Measurements from ENCODE around the gene FMNL3. TPM values are rescaled to one million over a fixed set of nuclear protein-coding genes. Genes with fewer than 3 reads are reported as not detected.

The FMNL3 gene
- total and polyA plus RNA-seq, 4 experiments from 2014 or later = 3.9 to 28.1 (median 17.0) TPM

- H3K27ac ChIP-seq (ENCODE audit: low read depth, low read length) = peak overlapping the region; percentile 42
- intact Hi-C loops (cut with micrococcal nuclease) = loop anchor here (1.0 to 2.0 kb wide), 5 partner anchors 18 to 194 kb away; partner anchors contain the start of genes FMNL3 and TMBIM6
- peaks cover 32% of the 10 kb centered on the region for H3K36me3 ChIP-seq (ENCODE audit: insufficient read depth, low read length)
- H3K4me3 ChIP-seq (ENCODE audit: low read length in 2 of 2) = no peak overlapping the region
- H3K4me1 Mint-ChIP-seq = peaks cover 13 to 35% (median 22%) of the 10 kb centered on the region in 4 donors
- H3K36me3 Mint-ChIP-seq = peaks cover 15 to 51% of the 10 kb centered on the region in 2 donors
- DNase-seq = peak; percentile 79 to 85 (median 80)
- H3K4me3 Mint-ChIP-seq = peak overlapping the region in 3 of 8 donors; percentile 36 to 43 (median 37)
- ChIA-PET CTCF (ENCODE audit: partially characterized antibody) (interaction anchor here (0.6 to 20.0 kb wide), 21 partner anchors 8 to 535 kb away, joined by 3 to 543 read pairs (median 5); partner anchors contain the start of genes BCDIN3D, FMNL3, PRPF40B and TMBIM6), POLR2A (ENCODE audit: partially characterized antibody) (interaction anchor here (0.6 to 7.8 kb wide), 8 partner anchors 9 to 492 kb away, joined by 3 to 98 read pairs (median 8); partner anchors contain the start of genes FMNL3, PRPF40B and TMBIM6)
- H3K9me3 Mint-ChIP-seq = no peaks in the 10 kb centered on the region
- H3K27ac Mint-ChIP-seq = peak overlapping the region; percentile 76 to 96 (median 93)
- H3K27me3 Mint-ChIP-seq = no peaks in the 10 kb centered on the region
- no peaks in the 10 kb centered on the region for H3K27me3 ChIP-seq (ENCODE audit: insufficient read depth, low read length)
- no peaks in the 10 kb centered on the region for H3K9me3 ChIP-seq (ENCODE audit: control insufficient read depth in 1 of 2, low read length in 2 of 2)
- H3K4me1 ChIP-seq (ENCODE audit: insufficient read depth, low read length) = peaks cover 18% of the 10 kb centered on the region
These were observed 62.6 kb downstream of the FMNL3 start for GRCh38 chr12:49644620-49644994.

- no peak overlapping the region for H3K27ac ChIP-seq (ENCODE audit: low read depth, low read length)
- peaks cover 18% of the 10 kb centered on the region for H3K4me1 ChIP-seq (ENCODE audit: insufficient read depth, low read length)
- no peaks in the 10 kb centered on the region for H3K9me3 ChIP-seq (ENCODE audit: control insufficient read depth in 1 of 2, low read length in 2 of 2)
- peaks cover 13 to 35% (median 21%) of the 10 kb centered on the region in 4 donors for H3K4me1 Mint-ChIP-seq
- no peaks in the 10 kb centered on the region for H3K27me3 ChIP-seq (ENCODE audit: insufficient read depth, low read length)
- CTCF ChIA-PET (ENCODE audit: partially characterized antibody) = interaction anchor here (0.7 to 20.0 kb wide), 15 partner anchors 8 to 199 kb away, joined by 3 to 543 read pairs (median 5); partner anchors contain the start of genes BCDIN3D, FMNL3 and TMBIM6
- peaks cover 27% of the 10 kb centered on the region for H3K36me3 ChIP-seq (ENCODE audit: insufficient read depth, low read length)
- DNase-seq = no peak
- no peak overlapping the region for H3K4me3 ChIP-seq (ENCODE audit: low read length in 2 of 2)
- no peaks in the 10 kb centered on the region for H3K27me3 Mint-ChIP-seq
- H3K36me3 Mint-ChIP-seq = peaks cover 15 to 49% of the 10 kb centered on the region in 2 donors
- peak overlapping the region; percentile 76 to 96 (median 93) for H3K27ac Mint-ChIP-seq
- H3K9me3 Mint-ChIP-seq = no peaks in the 10 kb centered on the region
- POLR2A ChIA-PET (ENCODE audit: partially characterized antibody) = interaction anchor here (1.7 to 7.8 kb wide), 5 partner anchors 18 to 97 kb away, joined by 7 to 98 read pairs (median 9); partner anchors contain the start of genes FMNL3, PRPF40B and TMBIM6
- no peak overlapping the region for H3K4me3 Mint-ChIP-seq
- intact Hi-C loops (cut with micrococcal nuclease) = loop anchor here (1.0 to 2.0 kb wide), 5 partner anchors 19 to 195 kb away; partner anchors contain the start of genes FMNL3 and TMBIM6
These were observed 63.1 kb downstream of the FMNL3 start for GRCh38 chr12:49643961-49644619.

- no peak overlapping the region for H3K4me3 ChIP-seq (ENCODE audit: low read length in 2 of 2)
- peaks cover 9 to 41% of the 10 kb centered on the region in 2 donors for H3K36me3 Mint-ChIP-seq
- no peak overlapping the region for H3K4me3 Mint-ChIP-seq
- ChIA-PET POLR2A (ENCODE audit: partially characterized antibody) (interaction anchor here (3.0 to 7.8 kb wide), 3 partner anchors 19 to 98 kb away, joined by 9 to 98 read pairs (median 32); partner anchors contain the start of genes FMNL3 and TMBIM6), CTCF (ENCODE audit: partially characterized antibody) (interaction anchor here (0.8 to 20.0 kb wide), 9 partner anchors 9 to 196 kb away, joined by 3 to 543 read pairs (median 16); partner anchors contain the start of gene FMNL3)
- no peaks in the 10 kb centered on the region for H3K9me3 Mint-ChIP-seq
- H3K27ac ChIP-seq (ENCODE audit: low read depth, low read length) = no peak overlapping the region
- no peaks in the 10 kb centered on the region for H3K27me3 Mint-ChIP-seq
- H3K36me3 ChIP-seq (ENCODE audit: insufficient read depth, low read length) = peaks cover 19% of the 10 kb centered on the region
- no peak for DNase-seq
- intact Hi-C loops (cut with micrococcal nuclease) = no loop called here
- H3K9me3 ChIP-seq (ENCODE audit: control insufficient read depth in 1 of 2, low read length in 2 of 2) = no peaks in the 10 kb centered on the region
- H3K4me1 ChIP-seq (ENCODE audit: insufficient read depth, low read length) = peaks cover 12% of the 10 kb centered on the region
- no peaks in the 10 kb centered on the region for H3K27me3 ChIP-seq (ENCODE audit: insufficient read depth, low read length)
- peaks cover 9 to 28% (median 16%) of the 10 kb centered on the region in 4 donors for H3K4me1 Mint-ChIP-seq
- peak overlapping the region in 2 of 7 donors; percentile 42 to 80 for H3K27ac Mint-ChIP-seq
These were observed 64.1 kb downstream of the FMNL3 start for GRCh38 chr12:49643135-49643534.

- H3K9me3 Mint-ChIP-seq = no peaks in the 10 kb centered on the region
- no peak overlapping the region for H3K4me3 Mint-ChIP-seq
- POLR2A ChIA-PET (ENCODE audit: partially characterized antibody) = interaction anchor here (1.2 to 7.8 kb wide), 3 partner anchors 61 to 99 kb away, joined by 3 to 98 read pairs (median 9); partner anchors contain the start of genes FMNL3 and TMBIM6
- no peak for DNase-seq
- no peaks in the 10 kb centered on the region for H3K27me3 Mint-ChIP-seq
- Histone ChIP-seq H3K27ac (ENCODE audit: low read depth, low read length) (no peak overlapping the region), H3K36me3 (ENCODE audit: insufficient read depth, low read length) (peaks cover 17% of the 10 kb centered on the region), H3K4me3 (ENCODE audit: low read length in 2 of 2) (no peak overlapping the region), H3K9me3 (ENCODE audit: control insufficient read depth in 1 of 2, low read length in 2 of 2) (no peaks in the 10 kb centered on the region), H3K4me1 (ENCODE audit: insufficient read depth, low read length) (peaks cover 11% of the 10 kb centered on the region), H3K27me3 (ENCODE audit: insufficient read depth, low read length) (no peaks in the 10 kb centered on the region)
- intact Hi-C loops (cut with micrococcal nuclease) = no loop called here
- H3K4me1 Mint-ChIP-seq = peaks cover 10 to 20% (median 16%) of the 10 kb centered on the region in 4 donors
- CTCF ChIA-PET (ENCODE audit: partially characterized antibody) = interaction anchor here (1.0 to 20.0 kb wide), 6 partner anchors 8 to 197 kb away, joined by 3 to 543 read pairs (median 4); partner anchors contain the start of gene FMNL3
- peaks cover 8 to 38% of the 10 kb centered on the region in 2 donors for H3K36me3 Mint-ChIP-seq
- peak overlapping the region in 1 of 7 donors; percentile 62 for H3K27ac Mint-ChIP-seq
These were observed 64.8 kb downstream of the FMNL3 start for GRCh38 chr12:49642370-49642802.

GRCh38 chr12:49641748-49642369 lies 65.3 kb downstream of the FMNL3 start:
- Mint-ChIP-seq H3K36me3 (peaks cover 8 to 34% of the 10 kb centered on the region in 2 donors), H3K27ac (no peak overlapping the region), H3K4me1 (peaks cover 15 to 26% (median 20%) of the 10 kb centered on the region in 4 donors), H3K27me3 (no peaks in the 10 kb centered on the region), H3K9me3 (no peaks in the 10 kb centered on the region), H3K4me3 (no peak overlapping the region)
- ChIA-PET POLR2A (ENCODE audit: partially characterized antibody) (interaction anchor here (0.7 to 1.2 kb wide), 3 partner anchors 34 to 65 kb away, joined by 3 read pairs; partner anchors contain the start of gene FMNL3), CTCF (ENCODE audit: partially characterized antibody) (interaction anchor here (1.0 to 20.0 kb wide), 6 partner anchors 8 to 135 kb away, joined by 3 to 543 read pairs (median 5); partner anchors contain the start of genes FMNL3 and TMBIM6)
- H3K4me3 ChIP-seq (ENCODE audit: low read length in 2 of 2) = no peak overlapping the region
- H3K4me1 ChIP-seq (ENCODE audit: insufficient read depth, low read length) = peaks cover 13% of the 10 kb centered on the region
- H3K27me3 ChIP-seq (ENCODE audit: insufficient read depth, low read length) = no peaks in the 10 kb centered on the region
- no peak for DNase-seq
- H3K36me3 ChIP-seq (ENCODE audit: insufficient read depth, low read length) = peaks cover 12% of the 10 kb centered on the region
- no peak overlapping the region for H3K27ac ChIP-seq (ENCODE audit: low read depth, low read length)
- no peaks in the 10 kb centered on the region for H3K9me3 ChIP-seq (ENCODE audit: control insufficient read depth in 1 of 2, low read length in 2 of 2)
- intact Hi-C loops (cut with micrococcal nuclease) = no loop called here

GRCh38 chr12:49636979-49637755 lies 70.0 kb downstream of the FMNL3 start:
- Histone ChIP-seq H3K36me3 (ENCODE audit: insufficient read depth, low read length) (no peaks in the 10 kb centered on the region), H3K9me3 (ENCODE audit: control insufficient read depth in 1 of 2, low read length in 2 of 2) (no peaks in the 10 kb centered on the region), H3K4me1 (ENCODE audit: insufficient read depth, low read length) (peaks cover 8% of the 10 kb centered on the region), H3K27ac (ENCODE audit: low read depth, low read length) (no peak overlapping the region), H3K4me3 (ENCODE audit: low read length in 2 of 2) (no peak overlapping the region), H3K27me3 (ENCODE audit: insufficient read depth, low read length) (no peaks in the 10 kb centered on the region)
- POLR2A ChIA-PET (ENCODE audit: partially characterized antibody) = interaction anchor here (1.0 to 4.9 kb wide), 5 partner anchors 14 to 104 kb away, joined by 3 to 34 read pairs (median 6); partner anchors contain the start of genes FMNL3, PRPF40B and TMBIM6
- Mint-ChIP-seq H3K9me3 (peaks cover 0 to 2% (median 0%) of the 10 kb centered on the region in 8 donors), H3K27me3 (no peaks in the 10 kb centered on the region), H3K27ac (peak overlapping the region in 5 of 7 donors; percentile 2 to 81 (median 30)), H3K4me3 (no peak overlapping the region), H3K36me3 (peaks cover 0 to 12% of the 10 kb centered on the region in 2 donors), H3K4me1 (peaks cover 9 to 13% (median 11%) of the 10 kb centered on the region in 4 donors)
- CTCF ChIA-PET (ENCODE audit: partially characterized antibody) = interaction anchor here (0.6 to 20.0 kb wide), 26 partner anchors 8 to 209 kb away, joined by 3 to 543 read pairs (median 6); partner anchors contain the start of genes BCDIN3D, FMNL3, PRPF40B and TMBIM6
- DNase-seq = peak; percentile 53 to 71 (median 59)
- intact Hi-C loops (cut with micrococcal nuclease) = loop anchor here (2.0 kb wide), 1 partner anchor 70 kb away; the partner anchor contains the start of gene FMNL3
